ENCODE data around the gene LIN37. TPM values are rescaled to one million over a fixed set of nuclear protein-coding genes. Genes with fewer than 3 reads are reported as not detected.

LIN37 gene
- total RNA-seq, 1 experiment from 2014 or later: 11.3 TPM

DNA sequence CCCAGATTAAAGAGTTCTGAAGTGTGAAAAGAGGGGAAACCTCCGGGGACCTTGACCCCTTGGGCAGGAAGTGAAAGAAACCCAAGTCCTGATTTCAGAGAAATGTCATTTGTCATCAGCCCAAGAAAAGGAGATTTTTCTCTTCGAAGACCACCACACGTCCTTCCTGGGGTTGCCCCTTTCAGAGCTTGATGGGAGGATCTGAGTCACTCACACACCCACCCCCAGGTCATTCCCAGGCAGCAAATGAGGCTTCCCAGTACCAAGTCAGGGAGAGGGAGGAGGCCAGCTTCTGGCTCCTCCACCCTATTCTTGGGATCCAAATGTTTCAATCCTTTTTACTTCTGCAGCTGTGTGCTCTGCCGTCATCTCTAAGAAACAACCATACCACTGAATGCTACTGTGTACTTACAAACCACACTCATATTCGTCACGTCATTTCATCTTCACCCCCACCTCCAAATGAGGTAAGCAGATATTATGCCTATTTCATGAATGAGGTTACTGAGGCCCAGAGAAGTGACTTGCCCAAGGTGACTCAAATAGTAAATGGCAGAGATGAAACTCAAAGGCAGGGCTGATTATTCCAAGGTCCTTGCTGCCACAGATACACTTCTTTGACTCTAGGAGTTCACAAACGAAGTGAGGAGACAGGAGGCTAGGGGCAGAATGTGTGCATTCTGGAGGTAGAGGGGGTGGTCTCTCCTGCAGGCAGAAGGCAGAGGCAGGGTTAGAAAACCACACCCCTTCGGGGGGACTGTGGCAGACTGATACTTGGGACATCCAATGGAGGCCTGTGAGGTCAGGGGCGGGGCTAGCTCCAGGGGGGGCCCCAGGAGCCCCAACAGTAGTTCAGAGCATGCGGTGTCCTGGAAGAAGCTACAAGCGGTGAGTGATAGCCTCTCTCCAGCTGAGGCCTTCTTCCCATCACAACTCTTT, 35.5 kb upstream of the LIN37 start:
- H3K36me3 ChIP-seq (ENCODE audit: insufficient read depth, low read length, poor library complexity, severe bottlenecking): no peaks in the 10 kb centered on the region
- no peak for TF ChIP-seq EZH2 (IDR thresholded peaks at IDR 0.05; ENCODE audit: borderline replicate concordance, low read depth, low read length, poor library complexity, severe bottlenecking)
- TF ChIP-seq, protein P1, sequence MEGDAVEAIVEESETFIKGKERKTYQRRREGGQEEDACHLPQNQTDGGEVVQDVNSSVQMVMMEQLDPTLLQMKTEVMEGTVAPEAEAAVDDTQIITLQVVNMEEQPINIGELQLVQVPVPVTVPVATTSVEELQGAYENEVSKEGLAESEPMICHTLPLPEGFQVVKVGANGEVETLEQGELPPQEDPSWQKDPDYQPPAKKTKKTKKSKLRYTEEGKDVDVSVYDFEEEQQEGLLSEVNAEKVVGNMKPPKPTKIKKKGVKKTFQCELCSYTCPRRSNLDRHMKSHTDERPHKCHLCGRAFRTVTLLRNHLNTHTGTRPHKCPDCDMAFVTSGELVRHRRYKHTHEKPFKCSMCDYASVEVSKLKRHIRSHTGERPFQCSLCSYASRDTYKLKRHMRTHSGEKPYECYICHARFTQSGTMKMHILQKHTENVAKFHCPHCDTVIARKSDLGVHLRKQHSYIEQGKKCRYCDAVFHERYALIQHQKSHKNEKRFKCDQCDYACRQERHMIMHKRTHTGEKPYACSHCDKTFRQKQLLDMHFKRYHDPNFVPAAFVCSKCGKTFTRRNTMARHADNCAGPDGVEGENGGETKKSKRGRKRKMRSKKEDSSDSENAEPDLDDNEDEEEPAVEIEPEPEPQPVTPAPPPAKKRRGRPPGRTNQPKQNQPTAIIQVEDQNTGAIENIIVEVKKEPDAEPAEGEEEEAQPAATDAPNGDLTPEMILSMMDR (conservative IDR thresholded peaks at IDR 0.05; ENCODE audit: low read depth, low read length): no peak
- no peak overlapping the region for H3K27ac ChIP-seq (ENCODE audit: low read depth, low read length, poor library complexity, severe bottlenecking)
- BruUV-seq (replicated peaks): no TSS peak
- H3K4me1 ChIP-seq (ENCODE audit: insufficient read depth, low read length, poor library complexity, severe bottlenecking): peaks cover 5% of the 10 kb centered on the region
- H3K9me3 ChIP-seq (ENCODE audit: low read depth, low read length, poor library complexity, severe bottlenecking): no peaks in the 10 kb centered on the region
- H3K27me3 ChIP-seq (replicated peaks; ENCODE audit: insufficient read depth, low read depth, low read length, poor library complexity): peaks cover 14% of the 10 kb centered on the region
- DNase-seq (ENCODE audit: low spot score): no peak
- CTCF ChIA-PET: no interaction called here
- POLR2A ChIA-PET (ENCODE audit: low non-redundant PET): no interaction called here
- H3K4me3 ChIP-seq (ENCODE audit: low read depth, low read length, poor library complexity, severe bottlenecking): no peak overlapping the region
- intact Hi-C loops (cut with micrococcal nuclease; ENCODE audit: unreplicated experiment): no loop called here

DNA sequence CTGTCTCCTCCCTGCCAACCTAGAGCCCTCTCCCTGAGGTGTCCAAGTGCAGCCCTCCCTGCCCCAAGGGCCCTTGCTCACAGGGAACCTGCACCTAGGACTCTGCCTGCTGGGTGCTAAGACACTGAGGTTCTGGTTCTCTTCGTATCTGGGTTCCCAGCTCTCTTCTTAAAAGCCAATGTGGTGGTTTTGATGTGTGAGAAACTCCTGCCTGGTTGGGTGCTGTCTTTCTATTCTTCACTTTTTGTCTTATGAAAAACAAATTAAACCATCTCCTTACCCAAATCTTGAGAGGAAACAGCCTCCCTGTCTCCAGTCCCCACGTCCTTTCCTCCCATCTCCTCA, 34.9 kb upstream of the LIN37 start:
- H3K9me3 ChIP-seq (ENCODE audit: low read depth, low read length, poor library complexity, severe bottlenecking): no peaks in the 10 kb centered on the region
- peaks cover 7% of the 10 kb centered on the region for H3K27me3 ChIP-seq (replicated peaks; ENCODE audit: insufficient read depth, low read depth, low read length, poor library complexity)
- intact Hi-C loops (cut with micrococcal nuclease; ENCODE audit: unreplicated experiment): no loop called here
- no peak for TF ChIP-seq EZH2 (IDR thresholded peaks at IDR 0.05; ENCODE audit: borderline replicate concordance, low read depth, low read length, poor library complexity, severe bottlenecking)
- TF ChIP-seq, protein P1 (conservative IDR thresholded peaks at IDR 0.05; ENCODE audit: low read depth, low read length): no peak
- no peak overlapping the region for H3K27ac ChIP-seq (ENCODE audit: low read depth, low read length, poor library complexity, severe bottlenecking)
- CTCF ChIA-PET: no interaction called here
- POLR2A ChIA-PET (ENCODE audit: low non-redundant PET): no interaction called here
- no peaks in the 10 kb centered on the region for H3K36me3 ChIP-seq (ENCODE audit: insufficient read depth, low read length, poor library complexity, severe bottlenecking)
- no TSS peak for BruUV-seq (replicated peaks)
- H3K4me3 ChIP-seq (ENCODE audit: low read depth, low read length, poor library complexity, severe bottlenecking): no peak overlapping the region
- H3K4me1 ChIP-seq (ENCODE audit: insufficient read depth, low read length, poor library complexity, severe bottlenecking): peaks cover 5% of the 10 kb centered on the region
- no peak for DNase-seq (ENCODE audit: low spot score)

DNA sequence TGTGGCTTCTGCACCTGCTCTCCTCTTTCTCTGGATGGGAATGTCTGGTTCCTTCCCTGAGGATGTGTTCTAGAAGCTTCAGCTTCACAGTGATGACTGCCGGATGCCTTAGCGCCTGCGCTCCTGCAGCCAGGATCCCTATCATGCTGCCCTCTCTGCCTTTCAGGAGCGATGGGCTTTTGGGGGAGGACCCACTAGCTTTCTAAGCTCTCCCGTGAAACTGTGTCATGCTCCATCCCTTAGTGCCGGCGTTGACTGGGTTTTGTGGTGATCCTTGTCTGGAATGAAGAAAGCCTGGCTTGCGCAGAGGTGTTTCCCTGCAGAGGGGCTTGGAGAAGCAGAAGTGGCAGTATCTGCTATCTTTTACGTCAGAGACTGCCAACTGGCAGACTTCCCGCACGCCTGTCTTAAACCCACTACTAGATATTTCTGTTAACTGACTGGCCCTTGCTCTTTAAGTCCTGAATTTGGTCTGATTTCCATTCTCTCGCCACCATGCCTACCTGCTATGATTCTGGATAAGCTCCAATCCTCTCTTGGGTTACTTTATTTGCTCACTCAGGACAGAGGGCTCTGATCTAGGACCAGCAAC, 34.4 kb upstream of the LIN37 start:
- H3K4me3 ChIP-seq (ENCODE audit: low read depth, low read length, poor library complexity, severe bottlenecking): no peak overlapping the region
- no TSS peak for BruUV-seq (replicated peaks)
- H3K27me3 ChIP-seq (replicated peaks; ENCODE audit: insufficient read depth, low read depth, low read length, poor library complexity): peaks cover 4% of the 10 kb centered on the region
- peaks cover 6% of the 10 kb centered on the region for H3K4me1 ChIP-seq (ENCODE audit: insufficient read depth, low read length, poor library complexity, severe bottlenecking)
- ChIA-PET POLR2A (ENCODE audit: low non-redundant PET) (interaction anchor here (0.6 kb wide), 1 partner anchor 447 kb away, joined by 3 read pairs; no protein-coding TSS in a partner anchor), CTCF (interaction anchor here (1.0 kb wide), 1 partner anchor 12 kb away, joined by 3 read pairs; no protein-coding TSS in a partner anchor)
- TF ChIP-seq EZH2 (IDR thresholded peaks at IDR 0.05; ENCODE audit: borderline replicate concordance, low read depth, low read length, poor library complexity, severe bottlenecking): no peak
- TF ChIP-seq, protein P1 (conservative IDR thresholded peaks at IDR 0.05; ENCODE audit: low read depth, low read length): no peak
- no peak overlapping the region for H3K27ac ChIP-seq (ENCODE audit: low read depth, low read length, poor library complexity, severe bottlenecking)
- H3K36me3 ChIP-seq (ENCODE audit: insufficient read depth, low read length, poor library complexity, severe bottlenecking): no peaks in the 10 kb centered on the region
- intact Hi-C loops (cut with micrococcal nuclease; ENCODE audit: unreplicated experiment): no loop called here
- H3K9me3 ChIP-seq (ENCODE audit: low read depth, low read length, poor library complexity, severe bottlenecking): no peaks in the 10 kb centered on the region
- no peak for DNase-seq (ENCODE audit: low spot score)
